Stimulated activated CD8-positive, alpha-beta memory T cell treated with anti-CD3 and anti-CD28 coated beads, Interleukin-2, amount 100 ng/mL, for 1 hour (primary cell): ENCODE data around the gene ZDBF2.
"Not testable (repeated sequence)": the region's sequence is repeated elsewhere in the genome, so short reads cannot be mapped to it uniquely, and the experiment has no call there.

Experiments
- DNase-seq, 2 donors: peaks; one replicate each; pipeline ENCODE4 v3.0.0-alpha.2; 2020; ENCODE audit warnings: low read depth in 2 of 2

Gene ZDBF2

DNA sequence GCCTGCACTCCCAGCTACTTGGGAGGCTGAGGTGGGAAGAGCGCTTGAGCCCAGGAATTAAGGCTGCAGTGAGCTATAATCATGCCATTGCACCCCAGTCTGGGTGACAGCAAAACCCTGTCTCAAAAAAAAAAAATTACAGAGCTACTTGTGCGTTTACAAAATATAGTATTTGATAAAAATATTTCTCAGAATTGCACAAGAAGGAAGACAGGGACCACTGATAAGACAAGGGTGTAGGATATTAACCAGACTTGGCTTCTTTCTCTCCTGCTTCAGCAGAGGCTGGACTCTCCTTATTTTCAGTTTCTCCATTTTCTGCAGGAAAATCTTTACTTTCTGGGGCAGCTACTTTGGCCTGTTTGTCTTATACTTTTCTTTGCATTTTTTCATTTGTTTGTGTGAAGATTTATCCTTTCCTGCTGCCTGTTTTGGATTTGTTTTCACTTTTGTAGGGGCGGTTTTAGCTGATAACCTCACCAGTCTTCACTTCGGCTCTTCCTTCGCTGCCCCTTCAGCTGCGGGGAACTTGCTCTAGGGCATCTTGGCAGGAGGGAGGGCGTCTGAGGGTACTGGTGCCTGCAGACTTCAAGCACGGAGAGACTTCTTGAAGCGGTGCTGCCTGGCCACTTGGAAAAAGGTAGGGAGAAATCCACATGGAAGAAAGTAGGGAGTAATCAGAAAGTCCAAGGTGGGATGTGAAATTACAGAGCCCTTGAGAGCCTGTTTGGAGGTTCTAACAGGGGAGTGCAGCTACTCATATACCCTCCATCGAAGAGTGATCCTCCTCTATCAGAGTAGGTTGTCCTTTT lies 14.9 kb upstream of the ZDBF2 start:
- no peak for DNase-seq

DNA sequence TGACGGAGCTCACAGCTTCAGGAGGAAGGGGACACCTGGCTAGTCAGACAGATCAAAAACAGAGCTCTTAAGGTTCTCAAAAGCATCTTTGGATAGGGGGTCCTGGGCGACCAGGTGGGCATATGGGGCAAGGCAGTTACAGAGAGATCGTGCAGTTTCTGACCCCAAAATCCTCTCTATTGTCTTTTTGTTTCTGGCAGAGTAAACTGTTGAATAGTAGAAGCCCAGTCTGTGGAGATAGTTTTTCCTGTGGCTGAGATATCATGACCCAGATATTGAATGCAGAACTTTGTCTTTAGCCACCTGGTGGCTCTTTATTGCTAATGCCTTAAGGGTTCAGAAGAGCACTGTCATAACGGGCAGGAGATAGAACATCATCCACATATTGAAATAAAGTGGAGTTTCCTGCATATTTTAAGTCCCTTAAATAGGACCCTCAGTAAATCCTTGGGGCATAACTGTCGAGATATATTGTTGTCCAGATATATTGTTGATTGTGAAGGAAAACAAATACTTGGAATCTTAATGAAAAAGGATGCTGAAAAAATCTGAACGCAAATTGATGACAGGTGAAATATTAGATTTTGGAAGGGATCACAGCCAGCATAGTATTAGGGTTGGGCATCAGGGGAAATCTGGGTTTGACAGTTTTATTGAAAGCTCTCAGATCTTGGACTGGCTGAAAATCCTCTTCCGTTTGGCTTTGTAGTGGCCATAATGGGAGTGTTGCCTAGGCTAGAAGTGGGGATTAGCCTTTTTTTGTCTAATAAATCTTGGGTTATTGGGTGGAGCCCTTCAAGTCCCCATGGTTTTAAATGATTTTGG lies 14.1 kb upstream of the ZDBF2 start:
- no peak for DNase-seq

DNA sequence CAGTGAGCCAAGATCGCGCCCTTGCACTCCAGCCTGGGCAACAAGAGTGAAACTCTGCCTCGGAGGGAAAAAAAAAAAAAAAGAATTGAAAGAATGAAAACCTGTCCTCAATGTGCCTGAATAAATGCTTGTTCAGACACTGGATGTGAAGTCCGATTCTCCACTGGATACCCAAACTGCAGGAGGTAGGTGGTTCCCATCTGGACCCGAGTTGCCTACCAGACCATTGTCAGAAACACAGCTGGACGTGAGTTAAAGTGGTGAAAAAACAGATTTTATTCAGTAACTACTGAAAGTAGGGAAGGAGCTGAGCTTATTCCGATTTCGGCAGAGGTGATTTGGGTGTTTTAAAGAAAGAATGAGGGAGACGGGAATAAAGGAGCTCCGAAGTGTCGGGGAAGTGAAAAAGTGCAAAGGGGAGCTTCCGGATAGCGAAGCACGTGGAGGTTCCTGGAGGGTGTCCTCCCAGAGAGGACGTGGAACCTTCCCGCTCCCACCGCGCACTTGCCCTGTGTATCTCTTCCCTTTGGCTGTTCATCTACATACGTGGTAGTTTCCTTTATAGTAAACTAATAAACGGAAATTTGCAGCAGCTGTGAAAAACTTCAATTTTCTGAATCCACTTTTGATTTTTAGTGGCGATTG lies 10.4 kb upstream of the ZDBF2 start:
- no peak for DNase-seq

DNA sequence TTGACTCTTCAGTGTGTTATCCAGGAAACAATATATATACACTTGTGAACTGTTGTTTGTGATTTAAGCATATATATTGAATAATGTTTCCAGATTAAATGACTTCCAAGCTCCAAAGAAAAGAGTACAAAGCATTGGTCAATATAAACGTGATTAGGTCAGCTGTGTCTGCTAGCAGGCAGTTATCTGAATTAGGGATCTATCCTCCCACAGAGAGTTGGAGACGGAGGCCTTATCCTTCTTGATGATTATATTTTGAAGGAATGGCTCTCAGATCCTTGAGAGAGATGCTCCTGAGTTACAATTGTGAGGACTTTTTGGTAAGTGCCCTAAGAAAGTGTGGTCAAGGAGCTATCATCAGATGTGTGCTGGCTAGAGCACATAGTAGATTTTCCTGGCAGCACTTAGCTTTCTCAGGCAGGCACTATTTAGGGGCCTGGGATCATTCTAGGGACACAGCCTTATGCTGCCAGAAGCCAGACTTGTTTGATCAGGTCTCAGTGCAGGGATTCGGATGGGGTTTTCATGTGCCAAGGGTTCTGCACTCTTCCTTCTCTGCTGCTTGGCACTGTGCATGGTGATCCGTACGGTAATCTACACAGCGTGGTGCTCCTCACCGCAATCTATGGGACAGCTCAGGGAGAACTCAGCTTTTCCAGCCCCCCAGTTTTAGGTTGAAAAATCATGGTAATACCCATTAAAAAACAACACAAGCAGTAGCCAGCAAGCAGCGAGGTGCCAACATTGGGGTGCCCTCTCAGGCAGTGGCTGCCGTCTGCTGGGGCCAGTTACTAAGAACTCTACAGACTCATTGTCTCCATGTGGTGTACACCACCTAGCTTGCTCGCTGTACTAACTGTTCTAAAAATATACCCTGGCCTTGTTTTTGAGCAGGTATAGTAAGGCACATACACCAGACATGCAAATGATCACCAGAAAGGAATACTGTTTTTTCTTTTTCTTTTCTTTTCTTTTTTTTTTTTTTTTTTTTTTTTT lies 8.0 kb upstream of the ZDBF2 start:
- DNase-seq, result no peak

DNA sequence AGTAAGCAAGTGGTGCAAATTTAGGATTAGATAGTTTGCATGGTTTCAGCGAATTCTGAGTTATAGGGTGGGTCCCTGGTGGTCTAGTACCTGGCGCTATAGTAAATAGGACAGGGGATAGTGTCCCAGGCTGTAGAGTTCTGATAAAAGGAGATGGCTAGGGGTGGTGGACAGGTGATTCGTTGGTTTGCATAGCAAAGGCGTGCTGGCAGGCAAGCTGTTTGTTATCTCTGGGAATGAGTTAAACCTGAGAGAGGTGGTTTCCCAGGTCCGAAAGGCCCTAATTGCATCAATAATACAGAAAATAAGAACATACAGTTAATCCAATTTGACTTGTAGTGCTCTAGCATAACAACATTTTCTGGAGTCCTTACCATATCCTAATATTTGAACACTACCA lies 6.9 kb upstream of the ZDBF2 start:
- no peak for DNase-seq

DNA sequence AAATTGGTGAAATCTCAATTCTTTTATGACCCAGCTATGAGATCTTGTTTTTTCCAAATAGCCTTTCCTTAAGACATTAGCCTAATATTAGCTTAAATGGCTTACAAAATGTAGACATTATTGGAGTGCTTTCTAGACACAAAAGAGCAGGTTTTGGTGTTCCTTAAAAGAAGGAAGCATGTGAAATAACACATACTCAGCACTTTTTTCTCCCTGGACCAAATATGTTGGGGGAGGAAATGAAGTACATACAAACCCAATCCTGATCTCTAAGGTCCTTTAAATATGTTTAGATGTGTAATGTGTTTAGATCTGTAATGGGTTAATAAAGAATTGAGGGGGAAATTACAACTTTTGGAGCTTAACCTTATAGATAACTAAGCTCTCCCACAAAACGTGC lies 3.4 kb upstream of the ZDBF2 start:
- no peak for DNase-seq

DNA sequence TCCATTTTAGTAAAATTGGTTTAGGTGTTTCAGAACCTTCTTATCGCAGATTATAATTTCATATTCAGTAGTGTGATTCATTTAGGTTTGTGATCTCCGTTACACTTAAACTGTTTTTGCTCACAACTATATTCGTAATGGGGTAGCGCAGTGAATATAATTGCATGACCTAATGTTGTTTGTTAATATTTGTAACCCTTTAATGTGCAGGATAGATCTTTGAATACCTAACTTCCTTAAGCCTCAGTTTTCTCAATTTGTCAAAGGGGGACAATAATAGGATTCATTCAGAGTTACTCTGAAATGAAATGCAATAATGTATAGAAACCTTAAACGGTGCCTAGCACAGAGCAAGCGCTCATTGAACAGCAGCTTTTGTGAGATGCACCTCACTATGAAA lies 558 bp upstream of the ZDBF2 start:
- no peak for DNase-seq

DNA sequence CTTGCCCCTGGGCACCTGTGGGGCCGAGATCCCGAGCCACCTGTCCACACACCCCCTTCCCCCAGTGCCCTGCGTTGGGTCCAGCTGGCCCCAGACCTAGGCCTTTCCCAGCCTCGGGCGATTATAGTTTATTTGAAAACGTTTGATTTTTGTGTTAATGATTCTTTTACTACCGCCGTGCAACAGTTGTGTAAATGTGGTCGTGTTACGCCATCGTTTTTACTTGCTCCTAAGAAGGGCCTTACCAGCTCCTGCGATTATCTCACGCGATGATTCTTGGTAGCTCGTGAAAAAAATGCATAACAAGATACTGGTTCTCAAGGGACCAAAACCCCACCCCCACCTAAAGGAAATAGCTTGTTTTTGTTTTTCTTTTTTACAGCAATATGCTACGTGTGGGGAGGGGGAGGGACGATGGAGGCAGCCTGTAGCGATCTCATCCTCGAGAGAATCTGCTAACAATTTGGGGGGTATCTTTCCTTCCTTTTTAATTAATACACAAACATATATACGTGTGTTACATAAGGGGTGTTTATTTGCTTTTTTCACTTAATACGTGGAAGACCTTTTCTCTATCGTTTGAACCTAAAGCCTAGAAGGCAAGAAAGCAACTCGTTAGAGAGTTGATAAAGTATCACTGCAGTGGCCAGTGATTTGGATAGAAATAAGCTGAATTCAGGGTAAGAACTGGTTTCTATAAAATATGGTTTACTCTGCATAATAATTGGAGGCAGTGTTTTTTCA lies 1.0 kb downstream of the ZDBF2 start:
- no peak for DNase-seq

DNA sequence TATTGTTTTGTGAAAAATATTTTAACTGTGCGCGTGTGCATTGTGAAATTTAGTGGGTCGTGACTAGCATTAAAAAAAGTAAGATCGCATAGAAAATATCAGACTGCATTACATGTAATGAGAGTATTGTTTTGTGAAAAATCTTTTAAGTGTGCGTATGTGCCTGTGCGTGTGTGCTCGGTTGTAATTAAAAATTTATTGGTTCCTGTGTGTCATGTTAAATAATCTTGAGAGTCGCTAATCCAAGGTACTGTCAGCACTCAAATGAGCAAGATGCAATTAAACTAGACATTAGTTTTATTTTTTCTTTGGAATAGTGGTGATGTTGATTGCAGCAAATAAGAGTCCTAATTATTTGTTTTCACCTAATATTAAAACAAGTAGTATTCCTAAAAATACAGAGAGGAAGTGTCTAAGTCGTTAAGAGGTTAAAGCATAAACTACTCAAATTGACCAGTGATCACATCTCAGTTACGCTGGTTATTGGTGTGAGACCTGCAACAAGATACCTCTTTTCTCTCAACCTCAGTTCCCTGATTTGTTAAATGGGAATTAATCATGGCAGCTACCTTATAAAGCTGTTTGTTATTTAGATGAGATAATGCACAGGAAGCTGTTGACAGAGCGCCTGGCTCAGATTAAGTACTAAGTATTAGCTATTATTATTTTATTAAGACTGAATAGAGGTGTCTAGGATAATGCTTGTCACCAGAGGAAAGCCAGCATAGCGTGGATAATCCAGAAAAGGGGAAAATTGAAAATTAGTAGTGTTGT lies 1.9 kb downstream of the ZDBF2 start:
- no peak for DNase-seq

DNA sequence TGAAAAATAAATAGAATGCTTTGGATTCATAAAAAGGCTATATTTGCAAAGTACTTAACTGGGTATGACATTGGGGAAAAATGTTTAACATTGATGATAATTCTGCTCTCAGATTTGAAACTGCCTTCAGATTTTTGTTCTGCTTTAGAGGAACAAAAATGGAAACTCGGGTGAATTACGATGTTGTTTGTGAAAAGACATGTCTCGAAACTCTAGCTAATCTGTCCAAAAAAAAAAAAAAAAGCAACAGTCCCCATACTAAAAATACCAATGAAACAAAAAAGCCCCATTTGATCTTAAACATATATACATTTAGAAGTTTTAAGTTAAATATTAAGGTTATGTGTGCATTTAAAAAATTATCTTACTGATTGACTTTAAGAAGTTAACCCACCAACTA lies 3.0 kb downstream of the ZDBF2 start:
- no peak for DNase-seq

DNA sequence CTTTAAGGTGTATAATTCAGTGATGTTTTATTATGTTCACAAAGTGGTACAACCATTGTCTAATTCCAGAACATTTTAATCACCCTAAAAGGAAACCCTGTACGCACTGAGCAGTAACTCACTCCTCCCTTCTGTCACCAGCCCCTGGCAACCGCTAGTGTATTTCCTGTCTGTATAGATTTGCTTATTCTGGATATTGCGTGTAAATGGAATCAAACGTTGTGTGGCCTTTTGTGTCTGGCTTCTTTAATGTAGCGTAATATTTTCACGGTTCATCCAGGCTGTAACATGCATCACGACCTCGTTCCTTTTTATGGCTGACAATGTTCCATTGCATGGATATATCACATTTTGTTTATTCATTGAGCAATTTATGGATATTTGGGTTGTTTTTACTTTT lies 8.3 kb downstream of the ZDBF2 start:
- DNase-seq, result no peak

DNA sequence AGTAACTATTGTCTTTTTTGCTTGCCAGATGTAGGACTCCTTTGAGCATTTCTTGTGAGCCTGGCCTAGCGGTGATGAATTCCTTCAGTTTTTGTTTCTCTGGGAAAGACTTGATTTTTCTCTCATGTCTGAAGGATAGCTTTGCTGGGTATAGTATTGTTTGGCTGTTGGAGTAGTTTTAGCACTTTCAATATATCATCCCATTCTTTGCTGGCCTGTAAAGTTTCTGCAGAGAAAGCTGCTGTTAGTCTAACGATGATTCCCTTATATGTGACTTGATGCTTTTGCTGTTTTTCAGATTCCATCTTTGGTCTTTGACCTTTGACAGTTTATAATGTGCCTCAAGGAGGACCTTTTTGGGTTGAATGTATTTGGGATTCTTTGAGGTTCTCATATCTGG lies 12.7 kb downstream of the ZDBF2 start:
- DNase-seq, result no peak

DNA sequence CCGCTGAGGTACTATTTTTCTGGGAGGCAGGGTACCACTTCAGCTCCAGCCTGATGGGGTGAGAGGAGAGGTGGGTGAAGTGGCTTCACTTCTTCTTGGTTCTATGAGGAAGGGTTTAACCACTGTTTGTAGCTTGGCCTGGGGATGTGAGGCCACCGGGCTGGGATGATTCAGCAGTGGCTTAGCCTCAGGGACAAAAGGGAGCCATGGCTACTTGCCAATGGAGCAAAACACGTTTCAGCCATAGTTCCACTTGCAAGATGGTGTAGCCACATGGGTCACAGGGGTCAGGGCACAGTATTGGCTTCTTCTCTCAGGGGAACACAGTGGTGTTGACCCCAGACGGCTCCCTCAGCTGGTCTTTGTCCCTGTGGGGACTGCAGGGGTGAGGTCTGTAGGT lies 14.9 kb downstream of the ZDBF2 start:
- DNase-seq, result no peak

DNA sequence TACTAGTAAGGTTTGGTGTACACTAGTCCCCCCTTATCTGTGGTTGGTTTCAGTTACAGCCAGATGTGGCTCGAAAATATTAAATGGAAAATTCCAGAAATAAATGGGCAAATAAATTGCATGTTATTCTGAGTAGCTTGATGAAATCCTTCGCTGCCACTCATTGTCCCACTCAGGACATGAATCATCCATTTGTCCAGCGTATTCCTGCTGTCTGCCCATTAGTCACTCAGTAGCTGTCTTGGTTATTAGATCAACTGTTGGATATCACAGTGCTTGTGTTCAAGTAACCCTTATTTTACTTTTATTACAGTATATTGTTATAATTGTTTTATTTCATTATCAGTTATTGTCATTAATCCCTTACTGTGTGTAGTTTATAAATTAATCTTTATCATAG lies 21.7 kb downstream of the ZDBF2 start:
- DNase-seq, result no peak

DNA sequence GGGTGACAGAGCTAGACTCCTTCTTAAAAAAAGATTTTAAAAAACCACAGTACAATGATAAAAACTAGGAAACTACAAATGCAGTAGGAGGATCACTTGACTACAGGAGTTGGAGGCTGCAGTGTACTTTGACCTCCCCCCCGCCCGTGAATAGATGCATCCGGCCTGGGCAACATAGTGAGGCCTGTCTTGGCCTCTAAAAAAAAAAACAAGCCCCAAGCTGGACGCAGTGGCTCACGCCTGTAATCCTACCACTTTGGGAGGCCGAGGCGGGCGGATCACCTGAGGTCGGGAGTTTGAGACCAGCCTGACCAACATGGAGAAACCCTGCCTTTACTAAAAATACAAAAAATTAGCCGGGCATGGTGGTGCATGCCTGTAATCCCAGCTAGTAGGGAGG lies 25.1 kb downstream of the ZDBF2 start:
- not testable (repeated sequence) for DNase-seq

DNA sequence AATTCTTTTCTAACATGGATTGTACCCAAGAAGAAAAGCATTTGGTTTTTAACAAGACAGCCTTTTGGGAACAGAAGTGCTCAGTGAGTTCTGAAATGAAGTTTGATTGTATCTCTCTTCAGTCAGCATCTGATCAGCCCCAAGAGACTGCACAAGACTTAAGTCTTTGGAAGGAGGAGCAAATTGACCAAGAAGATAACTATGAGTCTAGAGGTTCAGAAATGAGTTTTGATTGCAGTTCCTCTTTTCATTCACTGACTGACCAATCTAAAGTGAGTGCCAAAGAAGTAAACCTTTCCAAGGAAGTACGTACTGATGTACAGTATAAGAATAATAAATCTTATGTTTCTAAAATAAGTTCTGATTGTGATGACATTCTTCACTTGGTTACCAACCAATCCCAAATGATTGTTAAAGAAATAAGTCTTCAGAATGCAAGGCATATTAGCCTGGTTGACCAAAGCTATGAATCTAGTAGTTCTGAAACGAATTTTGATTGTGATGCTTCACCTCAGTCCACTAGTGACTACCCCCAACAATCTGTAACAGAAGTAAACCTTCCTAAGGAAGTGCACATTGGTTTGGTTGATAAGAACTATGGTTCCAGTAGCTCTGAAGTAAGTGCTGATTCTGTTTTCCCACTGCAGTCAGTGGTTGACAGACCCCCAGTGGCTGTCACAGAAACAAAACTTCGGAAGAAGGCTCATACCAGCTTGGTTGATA lies 31.2 kb downstream of the ZDBF2 start:
- DNase-seq, result no peak

DNA sequence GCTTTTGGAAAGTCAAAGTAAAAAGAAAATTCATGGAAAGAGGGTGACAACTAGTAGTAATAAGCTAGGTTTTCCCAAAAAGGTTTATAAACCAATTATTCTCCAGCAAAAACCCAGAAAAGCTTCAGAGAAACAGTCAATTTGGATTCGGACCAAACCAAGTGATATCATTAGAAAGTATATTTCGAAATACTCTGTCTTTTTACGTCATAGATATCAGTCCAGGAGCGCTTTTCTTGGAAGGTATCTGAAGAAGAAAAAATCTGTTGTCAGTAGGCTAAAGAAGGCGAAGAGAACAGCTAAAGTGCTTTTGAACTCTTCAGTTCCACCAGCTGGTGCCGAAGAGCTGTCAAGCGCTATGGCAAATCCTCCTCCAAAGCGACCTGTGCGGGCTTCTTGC lies 36.6 kb downstream of the ZDBF2 start:
- DNase-seq, result no peak

DNA sequence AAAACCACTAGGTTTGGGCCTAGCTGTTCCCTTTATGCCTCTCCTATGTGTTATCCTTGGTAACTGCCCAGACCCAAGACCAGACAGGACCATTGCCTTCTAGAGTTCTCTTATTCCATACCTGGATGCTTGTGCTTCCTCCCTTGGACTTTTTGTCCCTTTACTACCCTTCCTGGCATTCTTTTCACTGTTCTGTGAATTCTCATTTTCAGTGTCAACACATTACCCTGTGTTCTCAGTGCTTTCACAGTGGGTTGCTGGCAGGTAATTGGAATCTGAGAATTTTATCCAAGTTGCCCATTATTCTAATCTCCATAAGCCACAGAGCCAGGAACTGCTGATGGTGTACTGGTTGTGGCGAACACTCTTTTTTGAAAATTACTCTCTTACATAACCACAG lies 41.7 kb downstream of the ZDBF2 start:
- no peak for DNase-seq

DNA sequence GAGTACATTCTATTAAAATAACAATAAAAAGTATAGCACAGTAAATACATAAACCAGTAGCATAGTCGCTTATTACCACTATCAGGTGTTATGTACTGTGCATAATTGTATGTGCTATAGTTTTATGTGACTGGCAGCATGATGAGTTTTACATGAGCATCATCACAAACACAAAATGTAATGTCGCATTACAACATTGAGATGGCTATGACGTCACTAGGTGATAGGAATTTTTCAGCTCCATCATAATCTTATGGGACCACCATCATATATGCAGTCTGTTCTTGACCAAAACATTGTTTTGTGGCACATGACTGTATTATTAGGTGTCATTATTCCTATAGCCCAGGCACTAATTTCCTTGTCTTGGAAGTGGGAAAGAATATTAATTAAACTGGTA lies 48.6 kb downstream of the ZDBF2 start:
- no peak for DNase-seq
